ENCODE data around the gene FGF12.
A peak's percentile ranks its signal among the peaks of the same experiment; 100 is the strongest.

Gene FGF12

DNA sequence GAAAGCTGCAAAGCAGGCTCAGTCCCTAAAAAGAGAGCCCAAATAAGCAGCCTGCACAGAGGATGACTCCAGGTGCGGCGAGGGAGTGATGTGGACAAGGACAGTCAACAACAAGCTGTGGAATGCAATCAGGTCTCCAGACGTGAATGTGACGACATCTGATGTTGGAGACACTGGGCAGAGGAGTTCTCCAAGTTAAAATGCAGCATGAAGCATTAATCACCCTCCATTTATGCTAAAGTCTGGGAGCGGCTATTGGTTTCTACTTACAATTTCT, 316.7 kb downstream of the FGF12 start:
- no peak for DNase-seq (ENCODE audit: low read depth)
- TF ChIP-seq, protein P1, sequence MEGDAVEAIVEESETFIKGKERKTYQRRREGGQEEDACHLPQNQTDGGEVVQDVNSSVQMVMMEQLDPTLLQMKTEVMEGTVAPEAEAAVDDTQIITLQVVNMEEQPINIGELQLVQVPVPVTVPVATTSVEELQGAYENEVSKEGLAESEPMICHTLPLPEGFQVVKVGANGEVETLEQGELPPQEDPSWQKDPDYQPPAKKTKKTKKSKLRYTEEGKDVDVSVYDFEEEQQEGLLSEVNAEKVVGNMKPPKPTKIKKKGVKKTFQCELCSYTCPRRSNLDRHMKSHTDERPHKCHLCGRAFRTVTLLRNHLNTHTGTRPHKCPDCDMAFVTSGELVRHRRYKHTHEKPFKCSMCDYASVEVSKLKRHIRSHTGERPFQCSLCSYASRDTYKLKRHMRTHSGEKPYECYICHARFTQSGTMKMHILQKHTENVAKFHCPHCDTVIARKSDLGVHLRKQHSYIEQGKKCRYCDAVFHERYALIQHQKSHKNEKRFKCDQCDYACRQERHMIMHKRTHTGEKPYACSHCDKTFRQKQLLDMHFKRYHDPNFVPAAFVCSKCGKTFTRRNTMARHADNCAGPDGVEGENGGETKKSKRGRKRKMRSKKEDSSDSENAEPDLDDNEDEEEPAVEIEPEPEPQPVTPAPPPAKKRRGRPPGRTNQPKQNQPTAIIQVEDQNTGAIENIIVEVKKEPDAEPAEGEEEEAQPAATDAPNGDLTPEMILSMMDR (IDR thresholded peaks at IDR 0.05; ENCODE audit: low read length, missing control alignments) = no peak
- no peak overlapping the region for H3K4me3 ChIP-seq (replicated peaks; ENCODE audit: low read depth, low read length)

DNA sequence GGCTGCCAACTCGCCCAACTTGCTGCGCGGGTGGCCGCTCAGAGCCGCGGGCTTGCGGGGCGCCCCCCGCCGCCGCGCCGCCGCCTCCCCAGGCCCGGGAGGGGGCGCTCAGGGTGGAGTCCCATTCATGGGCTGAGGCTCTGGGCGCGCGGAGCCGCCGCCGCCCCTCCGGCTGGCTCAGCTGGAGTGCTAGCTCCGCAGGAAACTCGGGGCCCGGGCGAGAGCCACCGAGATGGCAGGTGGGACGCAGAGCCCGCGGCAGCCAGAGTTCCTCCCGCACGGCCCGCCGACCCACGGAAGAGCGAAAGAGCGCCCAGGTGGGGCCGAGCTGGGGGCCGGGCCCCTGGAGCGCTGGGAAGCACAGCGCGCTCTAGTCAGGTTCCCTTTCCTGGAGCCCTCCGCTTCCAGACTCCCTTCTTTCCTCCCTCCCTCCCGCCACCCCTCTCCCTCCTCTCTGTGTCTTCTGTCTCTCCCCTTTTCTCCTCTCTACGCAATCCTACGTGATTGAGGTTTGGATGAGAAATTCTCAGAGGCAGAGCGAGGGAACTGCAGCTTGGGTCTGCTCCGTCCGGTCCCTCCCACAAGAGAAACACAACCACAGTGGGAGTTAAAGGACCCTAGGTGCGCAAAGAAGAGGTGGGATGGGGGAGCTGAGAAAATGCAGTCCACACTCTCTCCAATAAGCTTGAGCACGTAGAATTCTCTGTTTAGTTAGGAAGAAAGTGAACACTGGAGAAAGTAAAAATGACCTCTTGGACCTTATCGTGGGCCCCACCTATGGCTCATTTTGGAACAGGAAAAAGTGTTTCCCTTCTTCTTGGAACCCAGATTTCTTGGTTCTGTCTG, 317.3 kb downstream of the FGF12 start:
- DNase-seq (ENCODE audit: low read depth) = peak; percentile 3
- H3K4me3 ChIP-seq (replicated peaks; ENCODE audit: low read depth, low read length) = peak overlapping the region; percentile 33
- TF ChIP-seq, protein P1 (IDR thresholded peaks at IDR 0.05; ENCODE audit: low read length, missing control alignments) = no peak

DNA sequence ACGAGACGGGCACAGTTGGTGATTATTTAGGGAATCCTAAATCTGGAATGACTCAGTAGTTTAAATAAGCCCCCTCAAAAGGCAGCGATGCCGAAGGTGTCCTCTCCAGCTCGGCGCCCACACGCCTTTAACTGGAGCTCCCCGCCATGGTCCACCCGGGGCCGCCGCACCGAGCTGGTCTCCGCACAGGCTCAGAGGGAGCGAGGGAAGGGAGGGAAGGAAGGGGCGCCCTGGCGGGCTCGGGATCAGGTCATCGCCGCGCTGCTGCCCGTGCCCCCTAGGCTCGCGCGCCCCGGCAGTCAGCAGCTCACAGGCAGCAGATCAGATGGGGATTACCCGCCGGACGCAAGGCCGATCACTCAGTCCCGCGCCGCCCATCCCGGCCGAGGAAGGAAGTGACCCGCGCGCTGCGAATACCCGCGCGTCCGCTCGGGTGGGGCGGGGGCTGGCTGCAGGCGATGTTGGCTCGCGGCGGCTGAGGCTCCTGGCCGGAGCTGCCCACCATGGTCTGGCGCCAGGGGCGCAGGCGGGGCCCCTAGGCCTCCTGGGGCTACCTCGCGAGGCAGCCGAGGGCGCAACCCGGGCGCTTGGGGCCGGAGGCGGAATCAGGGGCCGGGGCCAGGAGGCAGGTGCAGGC, 318.0 kb downstream of the FGF12 start:
- peak overlapping the region; percentile 35 for H3K4me3 ChIP-seq (replicated peaks; ENCODE audit: low read depth, low read length)
- DNase-seq (ENCODE audit: low read depth) = peak; percentile 16
- TF ChIP-seq, protein P1 (IDR thresholded peaks at IDR 0.05; ENCODE audit: low read length, missing control alignments) = no peak

DNA sequence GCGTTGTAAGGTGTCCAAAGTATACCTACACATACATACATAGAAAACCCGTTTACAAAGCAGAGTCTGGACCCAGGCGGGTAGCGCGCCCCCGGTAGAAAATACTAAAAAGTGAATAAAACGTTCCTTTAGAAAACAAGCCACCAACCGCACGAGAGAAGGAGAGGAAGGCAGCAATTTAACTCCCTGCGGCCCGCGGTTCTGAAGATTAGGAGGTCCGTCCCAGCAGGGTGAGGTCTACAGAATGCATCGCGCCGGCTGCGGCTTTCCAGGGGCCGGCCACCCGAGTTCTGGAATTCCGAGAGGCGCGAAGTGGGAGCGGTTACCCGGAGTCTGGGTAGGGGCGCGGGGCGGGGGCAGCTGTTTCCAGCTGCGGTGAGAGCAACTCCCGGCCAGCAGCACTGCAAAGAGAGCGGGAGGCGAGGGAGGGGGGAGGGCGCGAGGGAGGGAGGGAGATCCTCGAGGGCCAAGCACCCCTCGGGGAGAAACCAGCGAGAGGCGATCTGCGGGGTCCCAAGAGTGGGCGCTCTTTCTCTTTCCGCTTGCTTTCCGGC, 318.6 kb downstream of the FGF12 start:
- TF ChIP-seq, protein P1 (IDR thresholded peaks at IDR 0.05; ENCODE audit: low read length, missing control alignments) = no peak
- H3K4me3 ChIP-seq (replicated peaks; ENCODE audit: low read depth, low read length) = peak overlapping the region; percentile 35
- DNase-seq (ENCODE audit: low read depth) = no peak

DNA sequence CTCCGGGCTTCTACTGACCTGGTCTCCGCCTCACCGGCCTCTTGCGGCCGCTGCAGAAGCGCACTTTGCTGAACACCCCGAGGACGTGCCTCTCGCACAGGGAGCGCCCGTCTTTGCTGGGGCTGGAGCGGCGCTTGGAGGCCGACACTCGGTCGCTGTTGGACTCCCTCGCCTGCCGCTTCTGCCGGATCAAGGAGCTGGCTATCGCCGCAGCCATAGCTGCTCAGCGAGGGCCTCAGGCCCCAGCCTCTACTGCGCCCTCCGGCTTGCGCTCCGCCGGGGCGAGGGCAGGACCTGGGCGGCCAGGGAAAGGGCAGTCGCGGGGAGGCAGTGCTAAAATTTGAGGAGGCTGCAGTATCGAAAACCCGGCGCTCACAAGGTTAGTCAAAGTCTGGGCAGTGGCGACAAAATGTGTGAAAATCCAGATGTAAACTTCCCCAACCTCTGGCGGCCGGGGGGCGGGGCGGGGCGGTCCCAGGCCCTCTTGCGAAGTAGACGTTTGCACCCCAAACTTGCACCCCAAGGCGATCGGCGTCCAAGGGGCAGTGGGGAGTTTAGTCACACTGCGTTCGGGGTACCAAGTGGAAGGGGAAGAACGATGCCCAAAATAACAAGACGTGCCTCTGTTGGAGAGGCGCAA, 319.2 kb downstream of the FGF12 start:
- peak overlapping the region; percentile 35 for H3K4me3 ChIP-seq (replicated peaks; ENCODE audit: low read depth, low read length)
- TF ChIP-seq, protein P1 (IDR thresholded peaks at IDR 0.05; ENCODE audit: low read length, missing control alignments) = no peak
- peak; percentile 6 for DNase-seq (ENCODE audit: low read depth)

DNA sequence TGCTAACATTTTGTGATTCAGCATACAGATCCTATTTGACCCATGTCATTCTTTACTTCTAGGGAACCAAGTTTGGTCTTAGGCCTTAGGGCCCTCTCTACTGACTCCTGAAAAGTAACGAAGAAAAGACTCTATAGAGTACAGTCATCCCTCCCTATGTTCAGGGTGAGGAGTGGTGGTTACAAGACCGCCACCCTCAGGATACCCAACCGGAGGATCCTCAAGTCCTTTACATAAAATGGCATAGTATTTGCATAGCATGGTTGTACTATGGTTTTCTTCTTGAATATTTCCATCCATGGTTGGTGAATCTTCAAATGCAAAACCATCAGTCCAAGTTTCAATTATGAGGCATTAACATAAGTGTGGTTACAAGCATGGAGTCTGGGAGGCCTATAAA, 327.6 kb downstream of the FGF12 start:
- H3K4me3 ChIP-seq (replicated peaks; ENCODE audit: low read depth, low read length) = no peak overlapping the region
- TF ChIP-seq, protein P1 (IDR thresholded peaks at IDR 0.05; ENCODE audit: low read length, missing control alignments) = no peak
- DNase-seq (ENCODE audit: low read depth) = no peak
